Measurements from ENCODE around the gene HSPG2. TPM values are rescaled to one million over a fixed set of nuclear protein-coding genes. Genes with fewer than 3 reads are reported as not detected.

The HSPG2 gene
- polyA plus RNA-seq, 1 donor from 2014 or later = 0.79 TPM

DNA sequence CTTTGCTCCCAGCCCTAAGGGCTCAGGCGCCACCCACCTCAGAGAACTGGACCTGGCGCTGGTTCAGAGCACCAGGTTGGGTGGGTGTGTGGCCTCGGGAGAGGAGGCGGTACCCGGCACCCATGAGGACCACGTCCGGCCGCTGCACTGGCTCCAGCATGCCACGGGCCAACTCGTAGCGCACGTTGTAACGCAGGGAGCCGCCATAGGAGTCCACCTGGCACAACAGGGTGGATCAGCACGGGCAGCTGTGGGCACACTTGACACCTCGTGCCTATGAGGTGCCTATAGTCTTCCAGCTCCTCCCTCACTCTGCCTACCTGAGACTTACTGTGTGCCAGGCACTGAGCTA is 56.5 kb downstream of the HSPG2 start:
- H3K4me2 ChIP-seq (ENCODE audit: low read length) = no peak overlapping the region
- H3K79me2 ChIP-seq (replicated peaks; ENCODE audit: insufficient read depth, low read length) = no peaks in the 10 kb centered on the region
- H3K27me3 ChIP-seq (ENCODE audit: insufficient read depth, low read depth, low read length) = no peaks in the 10 kb centered on the region
- H3K9me2 ChIP-seq (ENCODE audit: insufficient read depth, low read length) = no peaks in the 10 kb centered on the region
- no peak overlapping the region for H3K4me3 ChIP-seq (ENCODE audit: low read length)
- H3K9me3 ChIP-seq (ENCODE audit: low read length) = no peaks in the 10 kb centered on the region
- H2AFZ ChIP-seq (ENCODE audit: low read depth, low read length) = no peak overlapping the region
- H3K9ac ChIP-seq (ENCODE audit: low read length) = no peak overlapping the region
- H4K20me1 ChIP-seq (ENCODE audit: insufficient read depth) = no peaks in the 10 kb centered on the region
- no peaks in the 10 kb centered on the region for H3K36me3 ChIP-seq (ENCODE audit: insufficient read depth, low read length)
- no peaks in the 10 kb centered on the region for H3F3A ChIP-seq (ENCODE audit: insufficient read depth, low read length, poor library complexity, severe bottlenecking)
- TF ChIP-seq MXI1 (conservative IDR thresholded peaks at IDR 0.05; ENCODE audit: poor library complexity, severe bottlenecking) (no peak), TAF1 (IDR thresholded peaks at IDR 0.05; ENCODE audit: low read depth) (no peak)
- no peak overlapping the region for H3K27ac ChIP-seq (ENCODE audit: low read length)

DNA sequence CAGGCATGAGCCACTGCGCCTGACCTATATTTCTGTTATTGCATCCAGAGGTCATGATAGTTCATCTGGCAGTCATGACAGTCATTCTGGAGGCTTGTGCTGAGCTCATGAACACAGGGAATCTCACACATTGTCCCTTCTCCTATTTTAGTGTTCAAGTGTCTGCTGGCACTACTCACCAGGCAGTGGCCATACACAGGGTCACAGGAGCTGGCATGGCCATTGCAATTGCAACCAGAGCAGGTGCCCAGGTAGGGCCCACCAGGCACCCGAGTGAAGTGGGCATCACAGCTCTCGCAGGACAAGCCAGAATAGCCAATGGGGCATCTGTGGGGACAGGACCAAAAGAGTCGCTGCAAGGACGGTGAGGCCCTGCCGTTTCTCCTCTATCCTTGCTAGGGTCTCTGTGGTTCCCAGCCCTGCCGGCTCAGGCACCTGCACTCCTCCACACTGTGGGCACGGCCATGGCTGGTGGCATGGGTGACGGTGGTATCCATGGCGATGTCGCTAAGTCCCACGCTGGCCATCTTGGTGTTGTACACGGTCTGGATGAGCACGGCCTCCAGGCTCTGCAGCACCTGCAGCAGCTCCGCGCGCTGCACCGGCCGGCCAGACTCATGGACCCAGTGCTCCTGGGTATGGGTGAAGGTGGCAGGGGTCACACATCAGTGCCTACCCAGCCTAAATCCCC is 57.0 kb downstream of the HSPG2 start:
- no peaks in the 10 kb centered on the region for H3K36me3 ChIP-seq (ENCODE audit: insufficient read depth, low read length)
- no peak overlapping the region for H3K4me2 ChIP-seq (ENCODE audit: low read length)
- no peak overlapping the region for H3K27ac ChIP-seq (ENCODE audit: low read length)
- H3K27me3 ChIP-seq (ENCODE audit: insufficient read depth, low read depth, low read length) = no peaks in the 10 kb centered on the region
- H3K4me3 ChIP-seq (ENCODE audit: low read length) = no peak overlapping the region
- TF ChIP-seq TAF1 (IDR thresholded peaks at IDR 0.05; ENCODE audit: low read depth) = no peak
- no peak for TF ChIP-seq MXI1 (conservative IDR thresholded peaks at IDR 0.05; ENCODE audit: poor library complexity, severe bottlenecking)
- TF ChIP-seq RAD21 (conservative IDR thresholded peaks at IDR 0.05) = no peak
- H3K9me3 ChIP-seq (ENCODE audit: low read length) = no peaks in the 10 kb centered on the region
- H4K20me1 ChIP-seq (ENCODE audit: insufficient read depth) = no peaks in the 10 kb centered on the region
- no peaks in the 10 kb centered on the region for H3K79me2 ChIP-seq (replicated peaks; ENCODE audit: insufficient read depth, low read length)
- H3F3A ChIP-seq (ENCODE audit: insufficient read depth, low read length, poor library complexity, severe bottlenecking) = no peaks in the 10 kb centered on the region
- no peak overlapping the region for H2AFZ ChIP-seq (ENCODE audit: low read depth, low read length)
- no peak overlapping the region for H3K9ac ChIP-seq (ENCODE audit: low read length)
- H3K9me2 ChIP-seq (ENCODE audit: insufficient read depth, low read length) = no peaks in the 10 kb centered on the region

DNA sequence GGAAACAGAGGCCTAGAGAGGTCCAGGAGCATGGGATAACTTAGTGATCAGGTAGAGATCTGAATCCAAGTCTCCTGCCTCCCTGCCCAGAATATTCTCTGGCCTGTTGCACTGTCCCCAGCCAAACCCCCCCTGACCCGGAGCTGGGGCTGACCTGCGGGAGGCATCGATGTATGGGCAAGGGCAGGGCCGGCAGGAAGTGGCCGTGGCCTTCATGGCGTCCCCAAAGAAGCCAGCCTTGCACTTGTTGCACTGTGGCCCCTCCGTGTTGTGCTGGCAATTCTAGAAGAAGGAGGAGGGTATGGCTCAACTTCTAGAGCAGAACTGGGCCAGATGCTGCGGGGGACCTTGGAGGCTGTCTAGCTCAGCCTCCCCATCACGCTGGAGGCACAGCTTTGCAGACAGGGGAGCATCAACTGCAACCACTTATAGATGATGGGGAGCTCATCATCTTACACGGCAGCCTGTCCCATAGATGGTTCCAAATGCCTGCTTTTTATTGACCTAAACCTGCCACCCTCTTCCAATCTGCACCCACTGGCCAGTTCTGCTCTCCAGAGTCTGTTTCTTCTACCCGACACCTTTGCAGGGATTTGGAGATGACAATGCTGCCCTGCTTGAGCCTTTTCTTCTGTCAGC is 58.2 kb downstream of the HSPG2 start:
- H3K9ac ChIP-seq (ENCODE audit: low read length) = no peak overlapping the region
- H3K36me3 ChIP-seq (ENCODE audit: insufficient read depth, low read length) = no peaks in the 10 kb centered on the region

More for the DNA sequence above, 58.2 kb downstream of the HSPG2 start:
- H3K9me2 ChIP-seq (ENCODE audit: insufficient read depth, low read length) = no peaks in the 10 kb centered on the region
- no peak overlapping the region for H3K27ac ChIP-seq (ENCODE audit: low read length)
- no peak overlapping the region for H3K4me2 ChIP-seq (ENCODE audit: low read length)
- H3K9me3 ChIP-seq (ENCODE audit: low read length) = no peaks in the 10 kb centered on the region
- no peaks in the 10 kb centered on the region for H3K79me2 ChIP-seq (replicated peaks; ENCODE audit: insufficient read depth, low read length)
- H2AFZ ChIP-seq (ENCODE audit: low read depth, low read length) = no peak overlapping the region
- TF ChIP-seq POLR2AphosphoS5 (IDR thresholded peaks at IDR 0.05) (no peak), RAD21 (conservative IDR thresholded peaks at IDR 0.05) (no peak), EP300 (conservative IDR thresholded peaks at IDR 0.05; ENCODE audit: poor library complexity, severe bottlenecking) (no peak), SMC3 (conservative IDR thresholded peaks at IDR 0.05; ENCODE audit: poor library complexity) (no peak), EZH2 (IDR thresholded peaks at IDR 0.05; ENCODE audit: borderline replicate concordance, insufficient read depth, low read length, poor library complexity, severe bottlenecking) (no peak)
- TF ChIP-seq, protein P1, sequence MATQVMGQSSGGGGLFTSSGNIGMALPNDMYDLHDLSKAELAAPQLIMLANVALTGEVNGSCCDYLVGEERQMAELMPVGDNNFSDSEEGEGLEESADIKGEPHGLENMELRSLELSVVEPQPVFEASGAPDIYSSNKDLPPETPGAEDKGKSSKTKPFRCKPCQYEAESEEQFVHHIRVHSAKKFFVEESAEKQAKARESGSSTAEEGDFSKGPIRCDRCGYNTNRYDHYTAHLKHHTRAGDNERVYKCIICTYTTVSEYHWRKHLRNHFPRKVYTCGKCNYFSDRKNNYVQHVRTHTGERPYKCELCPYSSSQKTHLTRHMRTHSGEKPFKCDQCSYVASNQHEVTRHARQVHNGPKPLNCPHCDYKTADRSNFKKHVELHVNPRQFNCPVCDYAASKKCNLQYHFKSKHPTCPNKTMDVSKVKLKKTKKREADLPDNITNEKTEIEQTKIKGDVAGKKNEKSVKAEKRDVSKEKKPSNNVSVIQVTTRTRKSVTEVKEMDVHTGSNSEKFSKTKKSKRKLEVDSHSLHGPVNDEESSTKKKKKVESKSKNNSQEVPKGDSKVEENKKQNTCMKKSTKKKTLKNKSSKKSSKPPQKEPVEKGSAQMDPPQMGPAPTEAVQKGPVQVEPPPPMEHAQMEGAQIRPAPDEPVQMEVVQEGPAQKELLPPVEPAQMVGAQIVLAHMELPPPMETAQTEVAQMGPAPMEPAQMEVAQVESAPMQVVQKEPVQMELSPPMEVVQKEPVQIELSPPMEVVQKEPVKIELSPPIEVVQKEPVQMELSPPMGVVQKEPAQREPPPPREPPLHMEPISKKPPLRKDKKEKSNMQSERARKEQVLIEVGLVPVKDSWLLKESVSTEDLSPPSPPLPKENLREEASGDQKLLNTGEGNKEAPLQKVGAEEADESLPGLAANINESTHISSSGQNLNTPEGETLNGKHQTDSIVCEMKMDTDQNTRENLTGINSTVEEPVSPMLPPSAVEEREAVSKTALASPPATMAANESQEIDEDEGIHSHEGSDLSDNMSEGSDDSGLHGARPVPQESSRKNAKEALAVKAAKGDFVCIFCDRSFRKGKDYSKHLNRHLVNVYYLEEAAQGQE (IDR thresholded peaks at IDR 0.05; ENCODE audit: borderline replicate concordance) = no peak
- TF ChIP-seq, protein P2, sequence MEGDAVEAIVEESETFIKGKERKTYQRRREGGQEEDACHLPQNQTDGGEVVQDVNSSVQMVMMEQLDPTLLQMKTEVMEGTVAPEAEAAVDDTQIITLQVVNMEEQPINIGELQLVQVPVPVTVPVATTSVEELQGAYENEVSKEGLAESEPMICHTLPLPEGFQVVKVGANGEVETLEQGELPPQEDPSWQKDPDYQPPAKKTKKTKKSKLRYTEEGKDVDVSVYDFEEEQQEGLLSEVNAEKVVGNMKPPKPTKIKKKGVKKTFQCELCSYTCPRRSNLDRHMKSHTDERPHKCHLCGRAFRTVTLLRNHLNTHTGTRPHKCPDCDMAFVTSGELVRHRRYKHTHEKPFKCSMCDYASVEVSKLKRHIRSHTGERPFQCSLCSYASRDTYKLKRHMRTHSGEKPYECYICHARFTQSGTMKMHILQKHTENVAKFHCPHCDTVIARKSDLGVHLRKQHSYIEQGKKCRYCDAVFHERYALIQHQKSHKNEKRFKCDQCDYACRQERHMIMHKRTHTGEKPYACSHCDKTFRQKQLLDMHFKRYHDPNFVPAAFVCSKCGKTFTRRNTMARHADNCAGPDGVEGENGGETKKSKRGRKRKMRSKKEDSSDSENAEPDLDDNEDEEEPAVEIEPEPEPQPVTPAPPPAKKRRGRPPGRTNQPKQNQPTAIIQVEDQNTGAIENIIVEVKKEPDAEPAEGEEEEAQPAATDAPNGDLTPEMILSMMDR (IDR thresholded peaks at IDR 0.05; ENCODE audit: poor library complexity, severe bottlenecking) = no peak
- H3K4me3 ChIP-seq (ENCODE audit: low read length) = no peak overlapping the region
- no peaks in the 10 kb centered on the region for H4K20me1 ChIP-seq (ENCODE audit: insufficient read depth)
- H3K27me3 ChIP-seq (ENCODE audit: insufficient read depth, low read depth, low read length) = no peaks in the 10 kb centered on the region
- no peaks in the 10 kb centered on the region for H3F3A ChIP-seq (ENCODE audit: insufficient read depth, low read length, poor library complexity, severe bottlenecking)

All from neural cell (in vitro differentiated cells).